ELR (cell line): Measurements from ENCODE around the gene SERPINI2.
A peak's percentile ranks its signal among the peaks of the same experiment; 100 is the strongest.
"Not testable (repeated sequence)": the region's sequence is repeated elsewhere in the genome, so short reads cannot be mapped to it uniquely, and the experiment has no call there.

Experiments used
- DNase-seq: peaks from one replicate; pipeline ENCODE4 v3.0.0-alpha.2; 2015; ENCODE audit warnings: low read depth

SERPINI2 gene

GRCh38 chr3:167450195-167450594, 23.6 kb downstream of the SERPINI2 start:
- no peak for DNase-seq

DNA sequence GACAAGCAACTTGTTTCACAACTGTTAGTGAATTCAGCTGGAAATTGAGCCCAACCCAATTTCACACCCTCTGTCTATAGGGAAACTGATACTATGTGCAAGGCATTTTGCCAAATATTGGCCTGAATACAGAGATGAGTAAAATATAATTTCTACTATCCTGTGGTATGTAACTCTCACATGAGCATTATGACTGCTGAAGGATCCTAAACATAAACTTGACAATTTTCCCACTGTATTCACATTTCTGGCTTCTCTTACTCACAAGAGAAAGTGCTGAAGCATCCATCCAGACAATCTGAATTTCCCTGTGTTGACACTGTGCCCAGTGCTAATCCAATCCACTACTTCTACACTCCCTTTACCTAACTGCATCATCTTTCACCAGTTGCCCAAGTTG, 28.4 kb downstream of the SERPINI2 start:
- DNase-seq = no peak

GRCh38 chr3:167441256-167441655, 32.6 kb downstream of the SERPINI2 start:
- DNase-seq = no peak

DNA sequence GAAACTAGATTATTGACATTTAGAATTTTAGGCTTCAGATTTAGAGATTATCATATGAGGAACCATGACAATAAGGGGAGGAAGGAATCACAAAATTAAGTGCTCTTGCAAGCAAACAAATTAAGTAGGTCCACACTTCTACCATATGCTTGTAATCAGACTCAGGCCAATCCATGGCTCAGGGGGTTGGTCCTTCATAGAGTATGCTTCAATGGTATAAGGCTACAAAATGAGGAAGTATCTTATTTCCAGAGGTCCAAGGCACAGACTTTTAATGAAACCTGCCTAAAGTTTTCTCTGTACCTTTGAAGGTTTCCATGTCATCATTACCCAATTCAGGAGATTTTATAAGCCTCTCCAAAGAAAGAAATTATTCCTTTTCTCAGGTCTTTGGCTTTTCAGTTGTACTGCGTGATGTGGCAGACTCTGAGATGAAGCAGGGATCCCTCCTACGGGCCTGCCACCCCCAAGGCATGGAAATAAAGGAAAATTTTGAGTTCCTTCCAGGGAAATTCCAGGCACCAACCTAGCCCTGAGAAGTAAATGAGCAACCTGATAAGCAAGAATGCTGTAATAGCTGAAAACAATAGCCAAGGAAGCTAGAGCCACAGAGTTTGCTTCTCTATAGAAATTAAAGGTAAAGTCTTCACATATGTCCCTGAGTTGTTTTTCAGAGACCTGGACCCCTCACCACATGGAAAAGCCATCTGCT, 36.3 kb downstream of the SERPINI2 start:
- DNase-seq = no peak

DNA sequence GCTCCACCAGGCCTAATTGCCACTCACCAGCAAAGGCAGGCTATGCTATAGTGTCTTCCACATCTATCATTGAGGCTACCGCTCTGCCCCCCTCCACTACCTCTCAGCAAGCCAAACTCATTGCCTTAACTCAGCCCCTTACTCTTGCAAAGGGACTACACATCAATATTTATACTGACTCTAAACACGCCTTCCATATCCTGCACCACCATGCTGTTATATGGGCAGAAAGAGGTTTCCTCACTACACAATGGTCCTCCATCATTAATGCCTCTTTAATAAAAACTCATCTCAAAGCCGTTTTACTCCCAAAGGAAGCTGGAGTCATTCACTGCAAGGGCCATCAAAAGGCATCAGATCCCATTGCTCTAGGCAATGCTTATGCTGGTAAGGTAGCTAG, 46.9 kb downstream of the SERPINI2 start:
- not testable (repeated sequence) for DNase-seq

DNA sequence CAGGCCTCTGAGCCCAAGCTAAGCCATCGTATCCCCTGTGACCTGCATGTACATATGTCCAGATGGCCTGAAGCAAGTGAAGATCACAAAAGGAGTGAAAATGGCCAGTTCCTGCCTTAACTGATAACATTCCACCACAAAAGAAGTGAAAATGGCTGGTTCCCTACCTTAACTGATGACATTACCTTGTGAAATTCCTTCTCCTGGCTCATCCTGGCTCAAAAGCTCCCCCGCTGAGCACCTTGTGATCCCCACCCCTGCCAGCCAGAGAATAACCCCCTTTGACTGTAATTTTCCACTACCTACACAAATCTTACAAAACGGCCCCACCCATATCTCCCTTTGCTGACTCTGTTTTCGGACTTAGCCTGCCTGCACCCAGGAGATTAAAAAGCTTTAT, 51.4 kb downstream of the SERPINI2 start:
- not testable (repeated sequence) for DNase-seq

GRCh38 chr3:167409611-167410010, 64.2 kb downstream of the SERPINI2 start:
- DNase-seq = no peak

- peak; percentile 74 for DNase-seq
These were observed 66.9 kb downstream of the SERPINI2 start for GRCh38 chr3:167406876-167407492.

- DNase-seq = no peak
These were observed 76.0 kb downstream of the SERPINI2 start for GRCh38 chr3:167397826-167398225.

DNA sequence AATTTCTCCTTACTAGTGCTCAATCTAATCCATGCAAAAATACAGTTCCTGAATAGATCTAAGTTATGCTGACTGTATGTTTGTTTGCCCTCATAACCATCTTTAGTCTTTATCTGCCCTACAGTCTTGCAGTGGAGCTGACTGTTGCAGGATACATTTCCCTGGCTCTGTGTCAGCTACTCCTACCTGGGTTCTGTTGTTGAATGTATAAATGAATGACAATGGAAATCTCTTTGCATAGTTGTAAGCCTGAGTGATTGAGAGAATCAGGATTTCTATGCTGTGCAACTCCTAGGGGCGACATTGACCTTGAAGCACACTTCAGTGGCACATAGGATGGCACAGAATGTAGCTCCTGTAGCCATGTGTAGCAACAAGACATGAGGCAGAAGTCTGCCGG, 77.8 kb downstream of the SERPINI2 start:
- DNase-seq = no peak

- peak; percentile 31 for DNase-seq
These were observed 79.8 kb downstream of the SERPINI2 start for GRCh38 chr3:167394003-167394402.
